IMR-90 (cell line): ENCODE results near the gene PNPLA2.

Experiments
- BHLHE40 ChIP-seq: fragments of 150-350 bp; IDR thresholded peaks from 2 replicates; pipeline ENCODE4 v1.6.1; 2016; ENCODE audit warnings: mild to moderate bottlenecking, low read depth, low read length
- CHD1 ChIP-seq: IDR thresholded peaks from 2 replicates; pipeline ENCODE4 v1.6.1; 2012; ENCODE audit warnings: low read depth, low read length, improper control_type of control experiment
- CTCF ChIP-seq: conservative IDR thresholded peaks from 2 replicates; pipeline ENCODE4 v1.5.1; 2012; ENCODE audit warnings: mild to moderate bottlenecking, low read depth, low read length, improper control_type of control experiment
- FOS ChIP-seq: fragments of 150-350 bp; IDR thresholded peaks from 2 replicates; pipeline ENCODE4 v1.6.1; 2016; ENCODE audit warnings: low read depth, low read length
- MAFK ChIP-seq: IDR thresholded peaks from 2 replicates; pipeline ENCODE4 v1.6.1; 2012; ENCODE audit warnings: low read depth, low read length, improper control_type of control experiment
- MXI1 ChIP-seq: IDR thresholded peaks from 2 replicates; pipeline ENCODE4 v1.6.1; 2012; ENCODE audit warnings: low read depth, mild to moderate bottlenecking, low read length, moderate library complexity, borderline replicate concordance
- POLR2A ChIP-seq: IDR thresholded peaks from 2 replicates; pipeline ENCODE4 v1.6.1; 2012; ENCODE audit warnings: mild to moderate bottlenecking, low read depth, low read length
- RAD21 ChIP-seq: IDR thresholded peaks from 2 replicates; pipeline ENCODE4 v1.6.1; 2012; ENCODE audit warnings: low read length, improper control_type of control experiment
- RCOR1 ChIP-seq: IDR thresholded peaks from 2 replicates; pipeline ENCODE4 v1.6.1; 2012; ENCODE audit warnings: mild to moderate bottlenecking, low read length, improper control_type of control experiment; ENCODE audit not compliant: insufficient replicate concordance
- RFX5 ChIP-seq: IDR thresholded peaks from 2 replicates; pipeline ENCODE4 v1.8.0; 2012; ENCODE audit warnings: low read depth, mild to moderate bottlenecking, low read length, moderate library complexity
- SMC3 ChIP-seq: fragments of 150-350 bp; IDR thresholded peaks from 2 replicates; pipeline ENCODE4 v1.6.1; 2016; ENCODE audit warnings: low read depth, mild to moderate bottlenecking, antibody characterized with exemption, low read length, moderate library complexity
- USF2 ChIP-seq: fragments of 150-350 bp; IDR thresholded peaks from 2 replicates; pipeline ENCODE4 v1.6.1; 2017; ENCODE audit warnings: mild to moderate bottlenecking, antibody characterized with exemption, low read length, low read depth

- TF ChIP-seq RFX5 (no peak), CTCF (0 out of 2 replicates have a peak, but pooled peaks have one; percentile 9), POLR2A (peak; percentile 96), BHLHE40 (no peak), FOS (no peak), MXI1 (peak; percentile 91; the same call in 1 of the 2 replicates), RAD21 (no peak), SMC3 (no peak), USF2 (no peak), MAFK (no peak), CHD1 (no peak), RCOR1 (no peak)
Observed at GRCh38 chr11:819129-819931, 616 bp downstream of the PNPLA2 start.
